HG02938 (cell line): Measurements from ENCODE around the gene SMTN.
"Not testable (repeated sequence)": the region's sequence is repeated elsewhere in the genome, so short reads cannot be mapped to it uniquely, and the experiment has no call there.

ENCODE experiments used
- ATAC-seq: cut with Tn5 transposase; IDR thresholded peaks from one replicate; pipeline ENCODE4 v1.9.1; 2021; ENCODE audit warnings: mild to moderate bottlenecking, moderate library complexity; ENCODE audit not compliant: unreplicated experiment

The SMTN gene

DNA sequence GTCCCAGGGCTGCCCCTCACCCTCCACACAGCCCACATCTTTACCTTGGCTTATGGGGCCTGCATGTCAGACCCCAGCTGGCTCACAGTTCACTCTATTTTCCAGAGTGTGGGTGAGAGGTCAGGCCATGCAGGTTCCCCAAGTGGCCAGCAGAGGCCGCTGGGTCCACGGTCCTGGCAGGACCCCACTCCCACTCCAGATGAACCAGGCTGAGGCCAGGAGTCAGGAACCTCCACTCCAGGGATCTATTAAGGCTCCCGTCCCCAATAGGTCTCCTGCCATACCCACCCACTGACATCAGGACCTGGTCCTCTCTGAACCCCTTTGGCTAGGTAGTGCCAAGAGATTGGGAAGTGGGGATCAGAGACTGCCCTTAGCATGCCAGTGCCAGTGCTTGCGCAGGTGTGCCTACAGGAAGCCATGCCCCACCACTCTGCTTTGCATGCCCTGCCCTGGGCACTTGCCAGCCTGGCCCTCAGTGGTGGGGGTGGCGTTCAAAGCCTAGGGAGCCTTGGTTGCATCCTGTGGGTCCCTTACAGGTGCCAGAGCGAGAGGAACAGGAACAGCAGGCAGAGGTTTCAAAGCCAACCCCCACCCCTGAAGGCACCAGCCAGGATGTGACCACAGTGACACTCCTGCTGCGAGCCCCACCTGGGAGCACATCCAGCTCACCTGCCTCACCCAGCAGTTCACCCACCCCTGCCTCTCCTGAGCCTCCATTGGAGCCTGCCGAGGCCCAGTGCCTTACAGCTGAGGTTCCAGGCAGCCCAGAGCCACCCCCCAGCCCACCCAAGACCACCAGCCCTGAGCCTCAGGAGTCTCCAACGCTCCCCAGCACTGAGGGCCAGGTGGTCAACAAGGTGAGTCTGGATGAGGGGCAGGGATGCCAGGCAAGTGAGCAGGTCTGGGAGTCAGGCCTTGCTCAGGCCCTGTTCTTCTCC lies 8.3 kb downstream of the SMTN start:
- ATAC-seq = no peak

DNA sequence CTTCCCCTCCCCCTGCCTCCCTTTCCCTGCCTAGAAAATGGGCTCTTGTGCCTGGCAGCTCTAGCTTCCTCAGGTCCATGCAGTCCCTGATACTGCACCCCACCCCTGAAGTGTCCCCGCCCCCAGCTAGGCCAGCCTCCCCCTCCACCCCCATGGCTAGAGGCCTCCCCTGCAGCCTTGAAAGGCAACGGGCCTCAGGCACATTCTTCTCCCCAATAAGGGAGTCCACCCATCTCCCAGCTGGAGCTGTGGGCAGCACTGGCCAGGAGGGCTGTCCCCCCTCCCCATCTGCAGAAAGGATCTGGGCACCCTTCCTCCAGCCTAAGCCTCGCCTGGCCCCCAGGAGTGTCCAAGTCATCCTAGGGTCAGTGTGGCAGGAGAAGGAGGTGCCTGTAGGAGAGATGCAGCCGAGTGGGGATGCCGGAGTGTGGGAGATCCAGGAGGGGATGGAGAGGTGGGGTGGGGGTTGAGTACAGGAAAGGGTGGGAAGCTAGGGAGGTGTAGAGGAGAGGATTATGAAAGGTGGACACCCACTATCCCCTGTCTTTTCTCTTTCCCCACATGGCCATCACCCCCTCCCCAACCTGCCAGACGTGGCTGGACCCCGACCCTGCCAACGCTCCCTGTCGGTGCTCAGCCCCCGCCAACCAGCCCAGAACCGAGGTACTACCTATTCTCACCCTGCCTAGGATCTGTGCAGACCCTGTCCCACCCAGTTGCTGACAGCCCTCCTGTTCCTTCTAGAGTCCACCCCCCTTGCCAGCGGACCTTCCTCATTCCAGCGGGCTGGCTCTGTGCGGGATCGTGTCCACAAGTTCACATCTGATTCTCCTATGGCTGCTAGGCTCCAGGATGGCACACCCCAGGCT lies 9.3 kb downstream of the SMTN start:
- ATAC-seq = no peak

- ATAC-seq = no peak
Observed at GRCh38 chr22:31091106-31091975, 10.2 kb downstream of the SMTN start.

- ATAC-seq = no peak
Observed at GRCh38 chr22:31092161-31092560, 11.0 kb downstream of the SMTN start.

- ATAC-seq = no peak
Observed at GRCh38 chr22:31093086-31093850, 12.2 kb downstream of the SMTN start.

DNA sequence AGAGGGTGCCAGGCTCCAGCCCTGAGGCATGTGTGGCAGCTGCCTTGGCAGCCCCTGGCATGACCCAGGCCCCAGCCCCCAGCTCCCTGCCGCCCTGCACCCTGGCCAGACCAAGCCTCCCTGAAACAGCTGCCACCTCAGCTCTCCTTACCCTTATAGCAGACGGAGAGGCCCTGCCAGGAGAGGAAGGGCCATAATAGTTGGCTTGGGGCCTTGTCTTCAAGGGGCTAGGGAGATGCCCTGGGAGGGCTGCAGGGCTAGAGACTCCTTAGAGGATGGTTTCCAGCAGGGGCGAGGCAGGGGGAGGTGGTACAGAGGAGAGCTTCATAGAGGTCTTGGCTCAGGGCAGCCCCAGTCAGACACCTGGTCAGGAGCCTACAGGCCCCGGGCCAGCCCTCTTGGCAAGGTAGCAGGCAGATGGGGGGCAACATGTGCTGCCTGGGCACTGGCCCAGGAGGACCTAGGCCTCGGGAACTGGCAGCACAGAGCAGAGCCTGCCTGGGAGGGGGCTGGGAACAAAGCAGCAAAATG lies 13.0 kb downstream of the SMTN start:
- ATAC-seq = no peak

DNA sequence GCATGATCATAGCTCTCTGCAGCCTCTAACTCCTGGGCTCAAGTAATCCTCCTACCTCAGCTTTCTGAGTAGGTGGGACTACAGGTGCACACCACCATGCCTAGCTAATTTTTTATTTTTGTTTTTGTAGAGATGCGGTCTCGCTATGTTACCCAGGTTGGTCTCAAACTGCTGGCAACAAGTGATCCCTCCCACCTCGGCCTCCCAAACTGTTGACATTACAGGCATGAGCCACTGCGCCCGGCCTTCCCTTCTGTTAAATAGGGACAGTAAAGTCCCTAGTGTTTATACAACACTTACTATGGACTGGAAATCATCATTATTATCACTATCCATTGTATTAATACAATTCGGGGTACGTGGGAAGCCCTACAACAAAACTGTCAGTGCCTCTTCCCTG lies 13.6 kb downstream of the SMTN start:
- ATAC-seq = no peak

DNA sequence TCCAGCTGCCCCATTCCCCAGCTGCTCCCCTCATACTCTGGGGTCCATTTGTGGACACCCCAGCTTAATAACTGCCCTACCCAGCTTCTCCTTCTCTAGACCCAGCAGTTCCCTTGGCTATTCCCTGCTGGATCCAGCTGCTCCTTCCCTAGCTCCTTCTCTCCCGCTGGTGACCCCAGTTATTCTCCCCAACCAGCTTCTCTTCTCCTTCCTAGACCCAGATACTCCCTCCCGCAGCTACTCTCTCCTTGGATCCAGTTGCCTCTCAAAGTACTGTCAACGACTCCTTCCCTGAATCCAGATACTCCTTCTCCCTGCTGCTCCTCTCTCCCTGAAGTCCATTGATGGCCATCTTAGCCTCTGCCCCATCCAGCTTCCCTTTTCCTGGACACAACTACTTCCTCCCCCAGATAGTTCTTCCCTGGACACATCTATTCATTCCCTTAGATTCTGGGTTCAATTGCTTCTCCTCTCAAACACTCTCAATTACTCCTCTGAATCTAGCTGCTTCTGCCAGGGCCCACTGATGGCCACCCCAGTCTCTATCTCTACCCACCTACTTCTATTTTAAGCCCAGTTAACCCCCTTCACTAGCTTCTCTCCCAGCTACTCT lies 14.6 kb downstream of the SMTN start:
- ATAC-seq = no peak

DNA sequence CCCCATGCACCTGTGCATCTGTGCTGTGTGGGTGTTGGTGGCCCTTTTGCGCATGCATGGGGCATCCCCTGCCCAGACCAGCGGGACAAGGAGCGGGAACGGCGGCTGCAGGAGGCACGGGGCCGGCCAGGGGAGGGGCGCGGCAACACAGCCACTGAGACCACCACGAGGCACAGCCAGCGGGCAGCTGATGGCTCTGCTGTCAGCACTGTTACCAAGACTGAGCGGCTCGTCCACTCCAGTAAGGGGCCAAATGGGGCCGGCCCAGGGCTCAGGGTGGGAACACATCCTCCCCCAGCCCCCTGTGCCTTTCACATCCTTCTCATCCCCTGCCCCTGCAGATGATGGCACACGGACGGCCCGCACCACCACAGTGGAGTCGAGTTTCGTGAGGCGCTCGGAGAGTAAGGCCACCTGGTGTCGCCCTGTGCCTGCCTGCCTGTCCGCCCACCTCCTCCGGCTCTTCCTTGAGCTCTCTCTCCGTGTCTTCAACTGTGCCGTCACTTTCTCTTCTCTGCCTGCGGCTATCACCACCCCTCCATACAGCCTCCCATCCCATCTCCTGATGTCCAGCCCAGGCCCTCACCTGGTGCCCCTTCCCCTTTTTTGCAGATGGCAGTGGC lies 15.7 kb downstream of the SMTN start:
- no peak for ATAC-seq

- not testable (repeated sequence) for ATAC-seq
Observed at GRCh38 chr22:31097539-31097938, 16.4 kb downstream of the SMTN start.

DNA sequence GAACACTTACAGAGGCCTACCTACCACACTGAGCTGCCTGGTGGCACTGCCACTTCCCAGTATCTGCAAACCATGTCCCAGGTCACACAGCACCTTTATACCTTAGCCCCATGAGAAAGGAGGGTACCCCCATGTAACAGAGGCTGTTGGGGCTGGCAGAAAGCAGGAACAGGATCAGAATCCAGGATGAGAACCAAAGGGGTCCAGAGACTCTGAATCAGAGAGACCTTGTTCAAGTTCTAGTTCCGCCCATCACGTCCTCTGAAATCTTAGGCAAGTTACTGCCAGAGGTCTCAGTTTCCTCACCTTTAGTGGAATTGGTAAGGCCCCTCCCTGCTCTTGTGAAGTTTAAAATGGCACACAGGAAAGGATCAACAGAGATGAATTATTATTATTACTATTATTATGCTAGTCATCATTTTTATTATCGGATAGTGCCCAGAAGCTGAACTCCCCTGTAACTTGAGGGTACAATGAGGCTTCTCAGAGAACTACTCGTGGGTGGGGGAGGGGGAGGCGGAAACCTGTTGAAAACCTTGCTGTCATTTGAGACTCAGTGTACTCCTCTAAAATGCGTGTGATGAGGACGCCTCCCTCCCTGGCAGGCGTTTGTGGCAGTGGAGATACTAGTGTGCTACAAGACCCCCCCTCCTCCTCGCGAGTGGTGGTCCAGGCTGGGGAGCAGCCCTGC lies 17.0 kb downstream of the SMTN start:
- ATAC-seq = no peak

DNA sequence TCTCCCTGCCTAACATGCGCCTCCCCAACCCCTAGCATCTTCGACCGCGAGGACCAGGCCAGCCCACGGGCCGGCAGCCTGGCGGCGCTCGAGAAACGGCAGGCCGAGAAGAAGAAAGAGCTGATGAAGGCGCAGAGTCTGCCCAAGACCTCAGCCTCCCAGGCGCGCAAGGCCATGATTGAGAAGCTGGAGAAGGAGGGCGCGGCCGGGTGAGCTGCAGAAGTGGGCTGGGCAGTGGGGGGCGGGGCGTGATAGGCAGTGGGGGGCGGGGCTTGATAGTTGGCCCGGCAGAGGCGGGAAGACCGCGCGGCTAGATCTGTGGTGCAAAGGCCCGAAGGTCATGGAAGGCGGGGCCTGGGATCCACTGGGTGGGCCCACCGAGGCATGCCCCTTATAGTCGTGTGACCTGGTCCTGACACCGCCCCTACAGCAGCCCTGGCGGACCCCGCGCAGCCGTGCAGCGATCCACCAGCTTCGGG lies 17.6 kb downstream of the SMTN start:
- no peak for ATAC-seq

GRCh38 chr22:31099386-31099785 lies 18.3 kb downstream of the SMTN start:
- no peak for ATAC-seq

DNA sequence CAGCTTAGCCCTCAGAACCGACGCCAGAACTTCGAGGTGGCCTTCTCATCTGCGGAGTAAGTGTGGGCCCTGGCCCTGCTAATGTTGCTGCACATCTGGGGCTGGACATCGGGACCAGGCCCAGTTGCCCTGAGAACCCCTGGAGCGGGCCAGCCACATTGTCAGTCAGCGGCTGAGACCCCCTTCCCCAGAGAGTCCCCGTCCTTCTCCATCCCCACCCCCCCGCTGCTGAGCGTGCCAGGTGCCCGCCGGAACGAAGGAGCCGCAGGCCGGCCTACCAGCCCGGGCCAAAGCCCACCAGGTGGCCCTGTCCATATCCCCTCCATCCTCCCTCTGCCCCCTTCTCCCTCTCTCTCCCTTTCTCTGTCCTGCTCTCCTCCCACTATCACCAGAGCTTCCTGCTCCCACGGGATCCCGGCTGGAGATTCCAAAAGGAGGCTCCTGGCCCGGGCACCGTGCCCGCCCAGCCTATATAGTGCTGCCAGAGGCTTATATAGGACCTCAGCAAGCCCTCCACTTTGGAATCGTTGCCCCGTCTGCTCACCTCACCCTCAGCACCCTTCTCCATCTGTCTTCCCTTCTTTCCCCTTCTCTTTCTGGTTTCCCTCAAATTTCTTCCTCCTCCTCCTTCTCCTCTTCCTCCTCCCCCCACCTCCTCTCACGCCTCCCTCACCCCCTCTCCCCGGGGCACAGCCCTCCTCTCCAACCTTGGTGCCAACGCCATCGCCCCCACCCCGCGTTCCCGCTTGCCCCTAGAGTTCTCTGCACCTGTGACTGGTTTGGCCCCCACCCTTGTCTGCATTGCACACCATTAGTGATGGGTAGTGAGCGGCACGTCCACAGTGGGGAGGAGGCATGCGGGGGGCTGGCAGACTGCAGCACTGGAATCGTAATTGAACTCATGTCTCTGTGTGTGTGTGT lies 19.0 kb downstream of the SMTN start:
- ATAC-seq = no peak

- no peak for ATAC-seq
Observed at GRCh38 chr22:31100762-31101525, 19.8 kb downstream of the SMTN start.

DNA sequence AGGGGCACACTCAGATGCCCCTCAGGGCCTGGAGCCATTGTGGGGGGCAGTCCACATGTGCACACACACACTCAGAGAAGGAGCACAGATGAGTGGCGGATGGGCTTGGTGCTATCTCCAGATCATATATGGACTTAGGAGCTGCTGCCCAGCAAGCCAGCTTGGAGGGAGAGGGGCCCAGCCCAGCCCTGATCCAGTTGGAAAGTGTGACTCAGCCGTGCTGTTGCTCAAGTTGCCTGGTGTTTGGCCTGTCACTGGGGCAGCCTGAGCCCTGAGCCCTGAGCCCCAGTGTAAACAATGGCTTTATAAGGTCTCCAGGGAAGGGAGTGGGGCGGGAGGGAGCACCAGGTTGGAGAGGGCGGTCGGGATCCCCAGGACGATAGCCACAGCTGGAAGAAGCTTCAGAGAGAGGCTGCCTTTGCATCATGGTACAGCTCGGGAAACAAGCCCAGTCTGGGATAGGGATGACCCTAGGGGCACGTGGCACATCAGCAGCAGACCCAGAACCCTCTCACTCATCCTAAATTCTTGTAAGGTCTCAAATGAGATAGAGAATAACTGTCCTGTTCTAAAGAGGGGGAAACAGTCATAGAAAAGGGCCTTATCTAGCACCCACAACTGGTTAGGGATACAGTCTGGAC lies 21.4 kb downstream of the SMTN start:
- ATAC-seq = no peak
